GM12878 (cell line): Measurements from ENCODE around the gene ALAS1. TPM values are rescaled to one million over a fixed set of nuclear protein-coding genes. Genes with fewer than 3 reads are reported as not detected.
A peak's percentile ranks its signal among the peaks of the same experiment; 100 is the strongest.

Experiments used
- CHD4 ChIP-seq: fragments of 200-600 bp; sonication (generic); IDR thresholded peaks from 2 replicates; pipeline ENCODE4 v1.6.1; 2016; ENCODE audit warnings: mild to moderate bottlenecking
- CREB1 ChIP-seq: IDR thresholded peaks from 2 replicates; pipeline ENCODE4 v1.6.1; 2012; ENCODE audit warnings: low read depth, mild to moderate bottlenecking, inconsistent platforms
- EZH2 ChIP-seq: IDR thresholded peaks from 2 replicates; pipeline ENCODE4 v1.6.1; 2012; ENCODE audit warnings: low read depth, mild to moderate bottlenecking, control low read depth, inconsistent platforms, low read length, borderline replicate concordance; ENCODE audit not compliant: control insufficient read depth
- GATAD2B ChIP-seq: fragments of 450-650 bp; conservative IDR thresholded peaks from 2 replicates; pipeline ENCODE4 v1.6.1; 2017; ENCODE audit warnings: low read depth, mild to moderate bottlenecking, moderate library complexity
- HDAC6 ChIP-seq: fragments of 200-600 bp; sonication (generic); IDR thresholded peaks from one replicate; pipeline ENCODE4 v1.8.0; 2017; ENCODE audit warnings: antibody characterized with exemption; ENCODE audit not compliant: unreplicated experiment
- IKZF1 ChIP-seq: fragments of 450-650 bp; conservative IDR thresholded peaks from 2 replicates; pipeline ENCODE4 v1.6.1; 2017; ENCODE audit warnings: antibody characterized with exemption, mild to moderate bottlenecking
- IKZF2 ChIP-seq, 2 experiments: fragments of 450-650 bp; IDR thresholded peaks; 2 replicates each; pipeline ENCODE4 v1.6.1; 2017; ENCODE audit warnings: mild to moderate bottlenecking in 2 of 2, moderate library complexity in 2 of 2
- JUNB ChIP-seq: IDR thresholded peaks from 2 replicates; pipeline ENCODE4 v1.6.1; 2016; ENCODE audit warnings: antibody characterized with exemption, mild to moderate bottlenecking
- NR2C1 ChIP-seq: fragments of 450-650 bp; IDR thresholded peaks from 2 replicates; pipeline ENCODE4 v1.6.1; 2017; ENCODE audit warnings: antibody characterized with exemption, mild to moderate bottlenecking, moderate library complexity
- NRF1 ChIP-seq: conservative IDR thresholded peaks from 2 replicates; pipeline ENCODE4 v1.6.1; 2011; ENCODE audit warnings: mild to moderate bottlenecking, low read depth, low read length, improper control_type of control experiment
- SP1 ChIP-seq: IDR thresholded peaks from one replicate; pipeline ENCODE4 v1.6.1; 2011; ENCODE audit warnings: low read depth, low read length
- SPI1 ChIP-seq: IDR thresholded peaks from 2 replicates; pipeline ENCODE4 v1.6.1; 2011; ENCODE audit warnings: low read depth, mild to moderate bottlenecking, low read length, moderate library complexity, borderline replicate concordance; ENCODE audit not compliant: insufficient read depth
- TCF12 ChIP-seq: IDR thresholded peaks from 2 replicates; pipeline ENCODE4 v1.6.1; 2011; ENCODE audit warnings: low read depth, mild to moderate bottlenecking, low read length
- YY1 ChIP-seq: IDR thresholded peaks from 2 replicates; pipeline ENCODE4 v1.6.1; 2011; ENCODE audit warnings: low read depth, mild to moderate bottlenecking, low read length
- ZNF207 ChIP-seq: fragments of 450-650 bp; IDR thresholded peaks from 2 replicates; pipeline ENCODE4 v1.6.1; 2014; ENCODE audit warnings: antibody characterized with exemption, mild to moderate bottlenecking, borderline replicate concordance
- ZNF217 ChIP-seq: fragments of 450-650 bp; IDR thresholded peaks from 2 replicates; pipeline ENCODE4 v1.6.1; 2017; ENCODE audit warnings: antibody characterized with exemption, mild to moderate bottlenecking
- ZZZ3 ChIP-seq: IDR thresholded peaks from 2 replicates; pipeline ENCODE4 v1.6.1; 2011; ENCODE audit warnings: low read depth; ENCODE audit not compliant: control insufficient read depth, insufficient read length
- polyA plus RNA-seq, 11 experiments: library from polyadenylated mRNA; depleted of rRNA in 4 of 11; unstranded in 6 of 11; stranded (reverse) in 5 of 11; fragments of >200 nt; fragmentation: Nextera tagmentation in 4 of 11; fragmentation: Illumina TruSeq in 1 of 11; extraction: Ambion mirVana in 4 of 11; extraction: Trizol in 1 of 11; gene quantifications; 1 replicate in 1 of 11; 2 replicates in 10 of 11; pipeline versions ENCODE4 v1.2.1 to v1.2.3, GENCODE V29; 2011 to 2016; ENCODE audit warnings: inconsistent platforms in 2 of 11, missing spikeins in 2 of 11, low read depth in 1 of 11
- total RNA-seq, 4 experiments: library from RNA; depleted of rRNA in 3 of 4; stranded (reverse); fragments of >200 nt in 3 of 4; fragmentation: Illumina TruSeq in 1 of 4; extraction: Trizol in 1 of 4; gene quantifications; 2 replicates each; pipeline versions ENCODE4 v1.2.1 to v1.2.3, GENCODE V29; 2013 to 2021
- TF ChIP-seq, protein P1 (sequence below): fragments of 450-650 bp; IDR thresholded peaks from 2 replicates; pipeline ENCODE4 v1.6.1; 2017; ENCODE audit warnings: low read depth, mild to moderate bottlenecking, moderate library complexity
- TF ChIP-seq, protein P2 (sequence below): fragments of 450-650 bp; IDR thresholded peaks from 2 replicates; pipeline ENCODE4 v1.6.1; 2017; ENCODE audit warnings: mild to moderate bottlenecking, low read depth, inconsistent platforms; ENCODE audit not compliant: poor library complexity, severe bottlenecking
- TF ChIP-seq, protein P3 (sequence below): fragments of 450-650 bp; IDR thresholded peaks from 2 replicates; pipeline ENCODE4 v1.6.1; 2018; ENCODE audit warnings: borderline replicate concordance, mild to moderate bottlenecking; ENCODE audit not compliant: partially characterized antibody
- TF ChIP-seq, protein P4 (sequence below): IDR thresholded peaks from 2 replicates; pipeline ENCODE4 v1.6.1; 2011; ENCODE audit warnings: borderline replicate concordance, low read depth, mild to moderate bottlenecking, moderate library complexity, low read length; ENCODE audit not compliant: insufficient read depth, poor library complexity, severe bottlenecking

The ALAS1 gene
- total and polyA plus RNA-seq, 10 of the 15 experiments (the other 5 are each of a cell fraction or from before 2014, with no cell fraction given) = 69.9 to 115 (median 94.1) TPM

DNA sequence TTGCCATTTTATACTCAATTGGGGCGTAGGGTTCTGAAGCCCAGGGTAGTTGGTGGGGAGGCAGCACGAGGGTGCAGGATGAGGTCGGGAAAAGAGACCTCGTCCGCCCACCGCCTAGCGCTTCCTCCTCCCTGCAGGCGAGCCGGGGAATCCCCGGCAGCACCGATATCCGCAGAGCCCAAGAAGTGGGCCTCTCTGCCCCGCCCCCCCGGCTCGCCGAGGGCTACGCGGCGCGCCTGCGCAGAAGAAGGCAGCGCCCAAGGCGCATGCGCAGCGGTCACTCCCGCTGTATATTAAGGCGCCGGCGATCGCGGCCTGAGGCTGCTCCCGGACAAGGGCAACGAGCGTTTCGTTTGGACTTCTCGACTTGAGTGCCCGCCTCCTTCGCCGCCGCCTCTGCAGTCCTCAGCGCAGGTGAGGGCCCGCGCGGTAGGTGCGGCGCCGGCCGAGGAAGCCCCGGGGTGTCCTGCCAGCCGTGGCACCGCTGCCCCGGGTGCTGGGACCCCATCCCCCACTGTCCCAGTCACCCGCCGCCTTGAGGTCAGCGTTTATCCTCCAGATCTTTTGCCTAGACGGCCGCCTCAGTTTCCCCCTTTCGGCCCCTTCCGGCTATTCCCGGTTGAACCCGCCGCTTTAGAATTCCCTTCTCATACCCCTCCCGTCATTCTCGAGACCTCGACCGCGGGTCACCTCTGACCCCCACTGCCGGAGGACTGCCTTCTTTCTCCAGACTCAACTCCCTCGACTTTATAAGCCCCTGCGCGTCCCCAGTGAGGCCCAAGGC, at the start of gene ALAS1 (continued):
- TF ChIP-seq, protein P1, sequence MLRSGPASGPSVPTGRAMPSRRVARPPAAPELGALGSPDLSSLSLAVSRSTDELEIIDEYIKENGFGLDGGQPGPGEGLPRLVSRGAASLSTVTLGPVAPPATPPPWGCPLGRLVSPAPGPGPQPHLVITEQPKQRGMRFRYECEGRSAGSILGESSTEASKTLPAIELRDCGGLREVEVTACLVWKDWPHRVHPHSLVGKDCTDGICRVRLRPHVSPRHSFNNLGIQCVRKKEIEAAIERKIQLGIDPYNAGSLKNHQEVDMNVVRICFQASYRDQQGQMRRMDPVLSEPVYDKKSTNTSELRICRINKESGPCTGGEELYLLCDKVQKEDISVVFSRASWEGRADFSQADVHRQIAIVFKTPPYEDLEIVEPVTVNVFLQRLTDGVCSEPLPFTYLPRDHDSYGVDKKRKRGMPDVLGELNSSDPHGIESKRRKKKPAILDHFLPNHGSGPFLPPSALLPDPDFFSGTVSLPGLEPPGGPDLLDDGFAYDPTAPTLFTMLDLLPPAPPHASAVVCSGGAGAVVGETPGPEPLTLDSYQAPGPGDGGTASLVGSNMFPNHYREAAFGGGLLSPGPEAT = peak; percentile 69; the same call in 1 of the 2 replicates
- TF ChIP-seq ZNF217 (peak; percentile 37; the same call in 1 of the 2 replicates), CREB1 (peak; percentile 18; the same call in 1 of the 2 replicates), YY1 (peak; percentile 13; the same call in 1 of the 2 replicates), EZH2 (no peak), NR2C1 (peak; percentile 51), IKZF2 (IDR thresholded peaks at IDR 0.05) (peak; percentile 81 to 84), IKZF1 (peak; percentile 99), SP1 (no peak), ZNF207 (peak; percentile 73; the same call in 1 of the 2 replicates), HDAC6 (no peak), NRF1 (peak; percentile 97), ZZZ3 (no peak), JUNB (no peak), GATAD2B (peak; percentile 83), TCF12 (0 out of 2 replicates have a peak, but pooled peaks have one; percentile 12), CHD4 (no peak), SPI1 (peak; percentile 51; the same call in 1 of the 2 replicates)
- TF ChIP-seq, protein P2, sequence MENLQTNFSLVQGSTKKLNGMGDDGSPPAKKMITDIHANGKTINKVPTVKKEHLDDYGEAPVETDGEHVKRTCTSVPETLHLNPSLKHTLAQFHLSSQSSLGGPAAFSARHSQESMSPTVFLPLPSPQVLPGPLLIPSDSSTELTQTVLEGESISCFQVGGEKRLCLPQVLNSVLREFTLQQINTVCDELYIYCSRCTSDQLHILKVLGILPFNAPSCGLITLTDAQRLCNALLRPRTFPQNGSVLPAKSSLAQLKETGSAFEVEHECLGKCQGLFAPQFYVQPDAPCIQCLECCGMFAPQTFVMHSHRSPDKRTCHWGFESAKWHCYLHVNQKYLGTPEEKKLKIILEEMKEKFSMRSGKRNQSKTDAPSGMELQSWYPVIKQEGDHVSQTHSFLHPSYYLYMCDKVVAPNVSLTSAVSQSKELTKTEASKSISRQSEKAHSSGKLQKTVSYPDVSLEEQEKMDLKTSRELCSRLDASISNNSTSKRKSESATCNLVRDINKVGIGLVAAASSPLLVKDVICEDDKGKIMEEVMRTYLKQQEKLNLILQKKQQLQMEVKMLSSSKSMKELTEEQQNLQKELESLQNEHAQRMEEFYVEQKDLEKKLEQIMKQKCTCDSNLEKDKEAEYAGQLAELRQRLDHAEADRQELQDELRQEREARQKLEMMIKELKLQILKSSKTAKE = no peak
- TF ChIP-seq, protein P3, sequence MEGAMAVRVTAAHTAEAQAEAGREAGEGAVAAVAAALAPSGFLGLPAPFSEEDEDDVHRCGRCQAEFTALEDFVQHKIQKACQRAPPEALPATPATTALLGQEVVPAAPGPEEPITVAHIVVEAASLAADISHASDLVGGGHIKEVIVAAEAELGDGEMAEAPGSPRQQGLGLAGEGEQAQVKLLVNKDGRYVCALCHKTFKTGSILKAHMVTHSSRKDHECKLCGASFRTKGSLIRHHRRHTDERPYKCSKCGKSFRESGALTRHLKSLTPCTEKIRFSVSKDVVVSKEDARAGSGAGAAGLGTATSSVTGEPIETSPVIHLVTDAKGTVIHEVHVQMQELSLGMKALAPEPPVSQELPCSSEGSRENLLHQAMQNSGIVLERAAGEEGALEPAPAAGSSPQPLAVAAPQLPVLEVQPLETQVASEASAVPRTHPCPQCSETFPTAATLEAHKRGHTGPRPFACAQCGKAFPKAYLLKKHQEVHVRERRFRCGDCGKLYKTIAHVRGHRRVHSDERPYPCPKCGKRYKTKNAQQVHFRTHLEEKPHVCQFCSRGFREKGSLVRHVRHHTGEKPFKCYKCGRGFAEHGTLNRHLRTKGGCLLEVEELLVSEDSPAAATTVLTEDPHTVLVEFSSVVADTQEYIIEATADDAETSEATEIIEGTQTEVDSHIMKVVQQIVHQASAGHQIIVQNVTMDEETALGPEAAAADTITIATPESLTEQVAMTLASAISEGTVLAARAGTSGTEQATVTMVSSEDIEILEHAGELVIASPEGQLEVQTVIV = no peak
- TF ChIP-seq, protein P4, sequence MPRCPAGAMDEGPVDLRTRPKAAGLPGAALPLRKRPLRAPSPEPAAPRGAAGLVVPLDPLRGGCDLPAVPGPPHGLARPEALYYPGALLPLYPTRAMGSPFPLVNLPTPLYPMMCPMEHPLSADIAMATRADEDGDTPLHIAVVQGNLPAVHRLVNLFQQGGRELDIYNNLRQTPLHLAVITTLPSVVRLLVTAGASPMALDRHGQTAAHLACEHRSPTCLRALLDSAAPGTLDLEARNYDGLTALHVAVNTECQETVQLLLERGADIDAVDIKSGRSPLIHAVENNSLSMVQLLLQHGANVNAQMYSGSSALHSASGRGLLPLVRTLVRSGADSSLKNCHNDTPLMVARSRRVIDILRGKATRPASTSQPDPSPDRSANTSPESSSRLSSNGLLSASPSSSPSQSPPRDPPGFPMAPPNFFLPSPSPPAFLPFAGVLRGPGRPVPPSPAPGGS = peak; percentile 48
